Left kidney (tissue), 8 donors: Measurements from ENCODE around the gene PLEKHB1. TPM values are rescaled to one million over a fixed set of nuclear protein-coding genes. Genes with fewer than 3 reads are reported as not detected.
A peak's percentile ranks its signal among the peaks of the same experiment; 100 is the strongest.

Experiments used
- DNase-seq: peaks from one replicate; pipeline ENCODE4 v3.0.0-alpha.2; 2013
- long read RNA-seq, 8 donors: transcript quantifications; one replicate each; lab custom pipeline, GENCODE V29; 2026
- polyA plus RNA-seq: library from polyadenylated mRNA; unstranded; fragments of 120-200 nt; gene quantifications from one replicate; pipeline ENCODE4 v1.2.1, GENCODE V29; 2013; ENCODE audit not compliant: insufficient read length

Gene PLEKHB1, protein sequence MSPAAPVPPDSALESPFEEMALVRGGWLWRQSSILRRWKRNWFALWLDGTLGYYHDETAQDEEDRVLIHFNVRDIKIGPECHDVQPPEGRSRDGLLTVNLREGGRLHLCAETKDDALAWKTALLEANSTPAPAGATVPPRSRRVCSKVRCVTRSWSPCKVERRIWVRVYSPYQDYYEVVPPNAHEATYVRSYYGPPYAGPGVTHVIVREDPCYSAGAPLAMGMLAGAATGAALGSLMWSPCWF
- 9.0 TPM for polyA plus RNA-seq
- long read RNA-seq, donor 1, transcript PLEKHB1-201 (7 exons, 2,016 nt), result major isoform, 7 of 8 reads
- long read RNA-seq, donor 1, partial matches to known transcripts, result 0 of 8 reads
- long read RNA-seq, donor 1, other reads (novel, unspliced or antisense), result 0 of 8 reads
- long read RNA-seq, donor 2, partial matches to known transcripts, result 0 of 2 reads
- long read RNA-seq, donor 2, other reads (novel, unspliced or antisense), result 0 of 2 reads
- long read RNA-seq, donor 3, partial matches to known transcripts, result 0 of 1 reads
- long read RNA-seq, donor 3, other reads (novel, unspliced or antisense), result 0 of 1 reads
- long read RNA-seq, donor 4, result 0 reads
- long read RNA-seq, donor 5, partial matches to known transcripts, result 0 of 4 reads
- long read RNA-seq, donor 5, other reads (novel, unspliced or antisense), result 0 of 4 reads
- long read RNA-seq, donor 6, partial matches to known transcripts, result 0 of 2 reads
- long read RNA-seq, donor 6, other reads (novel, unspliced or antisense), result 0 of 2 reads
- long read RNA-seq, donor 7, transcript PLEKHB1-201 (7 exons, 2,016 nt), result major isoform, 5 of 39 reads
- long read RNA-seq, donor 7, partial matches to known transcripts, result 18 of 39 reads
- long read RNA-seq, donor 7, other reads (novel, unspliced or antisense), result 16 of 39 reads
- long read RNA-seq, donor 8, partial matches to known transcripts, result 0 of 2 reads
- long read RNA-seq, donor 8, other reads (novel, unspliced or antisense), result 0 of 2 reads

DNA sequence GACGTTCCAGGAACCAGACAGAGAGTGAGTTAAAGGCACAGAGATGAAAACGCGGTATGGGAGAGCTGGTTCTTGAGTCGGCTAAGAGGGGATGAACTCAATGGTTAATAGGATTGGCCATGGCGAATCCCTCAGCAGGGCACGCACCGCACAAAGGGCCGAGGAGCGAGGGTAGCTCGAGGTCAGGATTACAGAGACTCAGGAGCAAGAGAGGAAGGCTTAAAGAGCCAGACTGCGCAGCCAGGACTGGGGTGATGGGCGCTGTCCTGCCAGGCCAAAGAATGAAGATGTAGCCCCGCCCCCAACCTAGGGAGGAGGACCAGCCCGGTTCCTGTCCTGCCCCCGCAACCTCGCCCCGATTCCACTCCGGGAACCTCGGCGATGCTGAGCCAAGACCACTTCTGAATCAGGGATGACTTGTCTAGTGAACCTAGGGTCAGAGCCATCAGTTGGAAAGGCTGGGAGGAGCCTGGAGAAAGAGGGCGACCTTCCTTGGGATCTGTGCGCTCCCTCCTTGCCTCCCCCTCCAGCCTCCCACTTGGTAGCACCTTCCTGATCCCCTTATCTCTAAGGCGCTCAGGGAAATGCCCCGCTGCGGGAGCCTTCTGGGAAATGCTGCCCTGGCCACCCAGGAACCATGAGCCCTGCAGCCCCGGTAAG, at the start of gene PLEKHB1:
PLEKHB1 (plus strand) TSS at position 610 of the 660 bp plus-strand sequence; CDS start at position 638, 28 bp downstream.
- DNase-seq, result no peak

DNA sequence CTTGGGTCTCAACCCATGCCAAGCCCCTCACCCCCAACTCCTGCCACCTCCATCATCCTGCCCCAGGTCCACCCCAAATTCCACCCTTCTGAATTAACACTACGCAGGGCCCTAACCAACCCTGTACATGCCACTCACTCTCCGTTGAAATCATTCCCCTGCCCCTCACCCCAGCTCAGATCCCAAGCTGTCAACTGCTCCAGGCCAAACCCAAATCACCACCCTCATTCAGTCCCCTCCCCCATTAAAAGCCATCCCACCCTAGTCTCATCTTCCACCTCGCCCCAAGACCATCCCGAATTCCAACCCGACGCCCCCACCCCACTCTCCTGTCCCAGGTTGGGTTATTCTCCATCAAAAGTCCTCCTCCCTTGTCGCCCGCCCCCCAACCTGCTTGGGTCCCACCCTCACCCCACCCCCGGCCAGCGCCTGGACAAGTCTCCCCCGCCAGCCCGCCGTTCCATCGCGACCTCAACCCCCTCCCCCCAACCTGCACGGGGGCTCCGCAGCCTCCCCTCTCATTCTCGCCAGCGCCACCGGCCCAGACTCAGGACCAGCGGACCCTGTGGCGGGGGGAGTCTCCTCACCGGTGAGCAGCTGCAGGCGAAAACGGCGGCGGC, 48.9 kb upstream of the PLEKHB1 start:
- no peak for DNase-seq

DNA sequence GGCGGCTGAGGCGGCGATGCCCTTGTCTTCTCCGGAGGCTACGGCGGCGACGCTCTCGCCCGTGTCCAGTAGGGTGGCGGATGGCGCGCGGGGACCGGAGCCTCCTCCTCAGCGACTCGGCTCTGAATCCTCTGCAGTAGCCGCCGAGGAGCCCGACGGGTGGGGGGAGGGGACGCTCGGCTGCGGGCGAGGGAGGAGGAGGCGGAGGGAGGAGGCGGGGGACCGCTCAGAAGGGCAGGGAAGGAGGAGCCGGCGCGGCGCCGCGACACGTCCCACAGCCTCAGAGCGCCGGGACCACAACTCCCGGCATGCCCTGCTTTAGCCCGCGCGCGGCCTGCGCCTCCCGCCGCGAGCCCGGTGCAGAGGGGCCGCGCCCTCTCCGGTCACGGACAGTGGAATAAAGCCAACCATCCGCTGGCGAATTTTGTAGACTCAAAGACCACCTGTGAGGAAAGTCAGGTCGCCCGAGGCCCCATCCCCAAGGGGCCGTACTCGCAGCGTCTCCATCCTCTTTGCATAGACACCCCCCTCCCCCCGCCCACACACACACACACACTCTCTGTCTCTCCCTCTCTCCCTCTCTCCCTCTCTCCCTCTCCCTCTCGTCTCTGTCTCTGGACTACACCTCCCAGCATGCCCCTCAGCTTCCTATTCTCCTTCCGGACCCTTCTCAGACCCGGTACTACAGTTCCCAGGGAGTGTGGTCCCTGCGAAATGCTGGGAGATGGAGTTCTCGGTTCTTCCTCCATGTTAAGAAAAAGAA, 48.2 kb upstream of the PLEKHB1 start, which contains the start of gene FAM168A:
FAM168A (minus strand) TSS at position 157 of the 763 bp plus-strand sequence. CDS start 129,638 bp downstream, outside the sequence.
- peak; percentile 97 for DNase-seq

DNA sequence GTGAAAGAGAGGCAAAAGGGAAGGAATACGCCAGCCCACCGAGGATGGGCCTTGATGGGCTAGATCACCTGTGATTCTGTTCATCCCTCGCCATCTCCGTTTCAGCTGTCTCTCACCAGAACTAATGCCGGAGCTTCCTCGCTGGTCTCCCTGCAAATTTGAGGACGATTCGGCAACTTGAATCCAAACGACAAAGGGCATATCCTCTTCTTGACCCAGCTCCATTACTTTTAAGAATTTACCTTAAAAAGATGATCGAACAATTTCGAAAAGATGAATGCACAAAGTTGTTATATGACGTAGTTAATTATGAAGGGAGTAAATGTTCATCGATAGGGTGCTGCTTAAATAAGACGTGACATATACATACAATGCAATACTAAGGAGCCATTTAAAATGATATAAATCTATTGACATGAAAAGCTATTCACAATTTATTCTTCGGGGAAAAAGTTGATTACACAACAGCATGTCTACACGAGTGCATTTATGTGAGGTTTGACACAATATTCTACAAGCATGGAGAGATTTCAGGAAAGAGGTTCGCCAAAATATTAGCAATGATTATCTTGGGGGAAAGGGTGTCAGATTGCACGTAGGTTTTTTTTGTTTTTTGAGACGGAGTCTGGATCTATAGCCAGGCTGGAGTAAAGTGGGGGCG, 47.5 kb upstream of the PLEKHB1 start:
- DNase-seq, result no peak

DNA sequence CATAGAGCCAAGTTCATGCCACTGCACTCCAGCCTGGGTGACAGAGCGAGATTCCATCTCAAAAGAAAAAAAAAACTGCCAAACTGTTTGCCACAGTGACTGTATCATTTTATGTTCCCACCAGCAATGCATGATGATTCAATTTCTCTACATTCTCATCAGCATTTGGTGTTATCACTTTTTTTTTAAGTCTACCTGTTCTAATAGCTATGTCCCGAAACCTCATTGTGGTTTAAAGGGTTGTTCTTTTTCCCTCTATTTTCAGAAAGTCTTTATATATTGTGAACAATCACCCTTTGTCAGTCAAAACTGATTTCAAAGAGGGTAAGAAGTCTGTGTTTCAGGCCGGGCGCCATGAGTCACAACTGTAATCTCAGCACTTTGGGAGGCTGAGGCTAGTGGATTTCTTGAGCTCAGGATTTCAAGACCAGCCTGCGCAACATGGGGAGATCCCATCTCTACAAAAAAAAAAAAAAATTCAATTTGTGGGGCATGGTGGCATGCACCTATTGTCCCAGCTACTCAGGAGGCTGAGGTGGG, 33.7 kb upstream of the PLEKHB1 start:
- no peak for DNase-seq

DNA sequence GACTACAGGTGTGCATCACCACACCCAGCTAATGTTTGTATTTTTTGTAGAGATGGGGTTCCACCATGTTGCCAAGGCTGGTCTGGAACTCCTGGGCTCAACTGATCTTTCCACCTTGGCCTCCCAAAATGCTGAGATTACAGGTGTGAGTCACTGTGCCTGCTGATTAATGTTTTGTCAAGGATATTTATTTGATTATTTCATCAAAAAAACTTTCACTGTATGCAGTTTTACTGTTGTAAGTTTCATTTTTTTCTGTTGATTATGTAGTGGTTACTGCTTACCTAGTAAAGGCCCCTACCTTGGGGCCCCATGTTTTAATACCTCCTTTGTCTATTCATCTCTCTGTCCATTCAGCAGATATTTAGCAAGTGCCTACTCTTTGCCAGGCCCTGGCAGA, 31.8 kb upstream of the PLEKHB1 start:
- no peak for DNase-seq

DNA sequence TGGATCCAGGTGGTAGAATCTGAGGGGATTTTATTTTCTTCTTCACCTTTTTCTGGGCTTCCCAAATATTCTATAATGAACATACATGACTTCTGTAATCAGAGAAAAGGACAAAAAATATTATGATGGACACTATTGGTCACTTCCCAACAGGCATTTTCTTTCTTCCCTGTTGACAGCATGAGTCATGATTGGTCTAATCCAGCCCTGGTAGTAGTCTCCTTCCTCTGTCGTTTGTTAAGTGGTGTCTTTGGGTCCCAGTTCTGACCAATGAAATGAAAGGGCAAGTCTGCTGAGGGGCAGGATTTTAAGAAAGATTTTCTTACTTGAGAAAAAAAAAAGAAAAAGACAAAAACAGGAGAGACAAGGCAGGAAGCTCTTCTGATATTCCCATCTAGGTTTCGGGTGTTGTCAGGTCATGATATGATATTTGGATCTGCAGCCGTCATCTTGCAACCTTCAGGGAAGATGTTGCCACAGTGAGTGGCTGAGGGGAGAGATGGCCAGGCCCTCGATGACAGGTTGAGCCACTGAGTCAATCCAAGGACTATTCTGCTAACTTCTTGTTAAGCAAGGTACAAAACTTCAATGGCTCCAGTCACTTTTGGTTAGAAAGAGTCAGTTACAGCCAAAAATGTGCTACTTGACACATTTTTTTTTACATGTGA, 23.3 kb upstream of the PLEKHB1 start:
- DNase-seq, result no peak

DNA sequence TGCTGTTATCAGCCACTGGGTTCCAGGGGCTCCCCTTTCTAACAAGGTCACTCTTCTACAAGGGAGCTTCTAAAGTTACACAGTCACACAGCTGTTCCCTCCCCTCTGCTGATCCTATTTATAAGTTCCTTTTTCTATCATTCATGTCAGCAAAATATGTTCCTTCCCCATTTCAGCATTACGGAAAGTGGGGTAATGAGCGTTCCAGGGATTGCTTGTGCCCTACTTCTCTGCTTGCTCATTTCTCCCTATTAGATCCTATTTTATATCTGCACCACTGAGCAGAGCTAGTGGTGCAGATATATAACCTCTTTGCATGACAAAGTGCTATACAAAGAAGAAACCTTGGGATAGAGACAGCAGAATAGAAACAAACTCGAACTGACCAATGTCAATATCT, 22.7 kb upstream of the PLEKHB1 start:
- no peak for DNase-seq

DNA sequence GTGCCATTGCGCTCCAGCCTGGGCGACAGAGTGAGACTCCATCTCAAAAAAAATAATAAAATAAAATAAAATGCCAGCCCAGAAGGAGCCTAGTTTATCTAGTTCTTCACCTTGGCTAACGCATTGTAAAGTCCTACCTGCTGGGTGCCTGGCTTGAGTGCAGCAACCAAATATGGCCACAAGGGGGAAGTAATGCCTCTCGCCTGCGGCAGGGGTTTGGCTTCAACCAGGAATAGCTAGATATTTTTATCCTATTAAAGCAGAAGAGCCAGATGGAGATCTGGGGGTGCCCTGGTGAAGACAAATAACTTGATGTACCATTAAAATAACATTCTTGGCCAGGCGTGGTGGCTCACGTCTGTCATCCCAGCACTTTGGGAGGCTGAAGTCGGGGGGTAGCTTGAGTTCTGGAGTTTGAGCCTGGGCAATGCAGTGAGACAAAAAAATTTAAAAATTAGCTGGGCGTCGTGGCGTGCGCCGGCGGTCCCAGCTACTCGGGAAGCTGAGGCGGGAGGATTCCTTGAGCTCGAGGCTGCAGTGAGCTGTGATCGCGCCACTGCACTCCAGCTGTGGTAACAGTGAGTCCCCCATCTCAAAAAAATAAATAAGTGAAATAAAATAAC, 20.6 kb upstream of the PLEKHB1 start:
- peak; percentile 65 for DNase-seq

DNA sequence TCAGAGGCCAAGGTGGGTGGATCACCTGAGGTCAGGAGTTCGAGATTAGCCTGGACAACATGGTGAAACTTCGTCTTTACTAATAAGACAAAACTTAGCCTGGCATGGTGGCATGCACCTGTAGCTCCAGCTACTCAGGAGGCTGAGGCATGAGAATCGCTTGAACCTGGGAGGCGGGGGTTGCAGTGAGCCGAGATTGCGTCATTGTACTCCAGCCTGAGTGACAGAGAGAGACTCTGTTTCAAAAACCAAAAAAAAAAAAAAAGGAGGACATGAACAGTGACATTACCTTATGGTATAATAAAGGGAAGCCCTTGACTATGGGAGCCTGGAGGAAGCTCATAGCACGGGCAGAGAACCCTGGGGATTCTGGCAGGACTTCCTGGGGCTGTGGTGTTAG, 16.5 kb upstream of the PLEKHB1 start:
- DNase-seq, result no peak

DNA sequence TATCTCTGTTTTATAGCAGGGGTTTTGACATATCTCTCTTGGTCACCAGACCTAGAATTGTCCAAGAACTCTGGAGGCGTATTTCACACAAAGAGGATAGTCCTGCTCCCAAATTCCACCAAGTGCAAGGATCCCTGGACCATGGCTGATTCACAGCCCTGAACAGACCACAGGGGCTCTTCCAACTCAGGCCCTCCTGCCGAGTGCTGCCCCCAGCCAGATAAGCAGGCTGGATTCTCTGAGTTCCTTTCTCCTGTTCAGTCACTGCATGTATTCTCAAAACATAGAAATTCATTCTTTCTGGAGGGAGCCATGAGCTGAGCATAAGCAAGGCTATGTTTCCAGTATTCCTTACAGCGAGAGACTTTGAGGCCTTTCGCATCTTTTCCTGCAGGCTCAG, 13.4 kb upstream of the PLEKHB1 start:
- no peak for DNase-seq

DNA sequence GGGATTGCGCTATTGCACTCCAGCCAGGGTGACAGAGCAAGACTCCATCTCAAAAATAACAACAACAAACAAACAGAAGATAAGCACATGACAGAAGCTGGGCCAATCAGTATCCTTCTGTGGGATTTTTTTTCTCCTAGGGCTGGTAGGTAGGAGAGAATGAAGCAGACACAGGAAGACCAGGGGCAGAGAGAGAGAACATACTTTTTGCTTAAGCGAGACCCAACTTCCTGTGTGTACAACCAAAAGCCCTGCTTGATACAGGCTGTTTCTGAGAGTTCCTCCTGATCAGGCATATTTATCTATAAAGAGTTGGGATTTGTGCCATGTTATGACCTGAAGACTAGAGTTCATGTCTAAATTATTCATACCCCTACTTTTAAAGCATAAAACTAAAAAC, 12.4 kb upstream of the PLEKHB1 start:
- no peak for DNase-seq

DNA sequence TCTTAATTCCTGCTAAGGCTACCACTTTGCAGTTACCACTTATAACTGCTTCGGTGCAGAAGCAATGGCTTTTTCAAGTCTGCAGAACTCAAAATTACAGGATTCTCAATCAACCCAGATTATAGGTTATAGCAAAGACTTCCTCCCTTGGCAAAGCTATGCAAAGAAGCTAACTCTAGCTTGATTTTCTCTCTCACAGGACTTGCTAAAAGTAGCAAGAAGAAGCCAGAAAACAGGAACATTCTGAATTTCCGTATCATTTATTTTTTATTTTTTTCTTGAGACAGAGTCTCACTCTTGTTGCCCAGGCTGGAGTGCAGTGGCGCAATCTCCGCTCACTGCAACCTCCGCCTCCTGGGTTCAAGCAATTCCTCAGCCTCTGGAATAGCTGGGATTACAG, 10.7 kb upstream of the PLEKHB1 start:
- DNase-seq, result no peak

DNA sequence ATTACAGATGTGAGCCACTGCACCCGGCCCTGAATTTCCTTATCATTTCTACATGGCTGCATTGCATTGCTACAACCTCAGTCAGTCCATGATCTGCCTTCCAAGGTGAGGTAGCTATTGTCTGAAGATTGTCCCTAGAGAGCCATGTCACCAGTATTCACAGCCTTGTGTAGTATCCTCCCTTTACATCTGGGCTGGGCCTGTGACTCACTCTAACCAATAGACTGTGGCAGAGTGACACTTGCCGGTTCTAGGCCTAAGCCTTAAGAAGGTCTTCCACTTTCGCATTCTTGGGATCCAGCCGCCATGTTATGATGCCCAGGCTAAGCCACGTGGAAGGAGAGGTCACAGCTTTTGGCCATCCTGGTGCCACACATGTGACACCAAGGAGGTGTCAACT, 10.1 kb upstream of the PLEKHB1 start:
- DNase-seq, result no peak

DNA sequence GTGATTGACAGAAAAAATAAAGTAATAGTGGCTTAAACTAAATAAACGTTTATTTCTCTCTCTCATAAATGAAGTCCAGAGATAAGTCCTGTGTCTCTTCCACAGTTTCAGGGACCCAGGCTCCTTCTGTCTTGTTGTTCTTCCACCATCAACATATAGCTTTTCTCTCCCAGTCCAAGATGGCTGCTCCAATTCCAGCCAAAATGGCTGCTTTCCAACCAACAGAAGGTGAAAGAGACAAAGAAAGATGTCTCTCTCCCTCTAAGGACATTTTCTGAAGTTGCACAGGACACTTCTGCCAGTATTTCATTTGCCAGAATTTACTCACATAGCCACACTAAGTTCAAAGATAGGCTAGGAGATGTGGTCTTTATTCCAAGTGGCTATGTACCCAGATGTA, 9.4 kb upstream of the PLEKHB1 start:
- DNase-seq, result no peak

DNA sequence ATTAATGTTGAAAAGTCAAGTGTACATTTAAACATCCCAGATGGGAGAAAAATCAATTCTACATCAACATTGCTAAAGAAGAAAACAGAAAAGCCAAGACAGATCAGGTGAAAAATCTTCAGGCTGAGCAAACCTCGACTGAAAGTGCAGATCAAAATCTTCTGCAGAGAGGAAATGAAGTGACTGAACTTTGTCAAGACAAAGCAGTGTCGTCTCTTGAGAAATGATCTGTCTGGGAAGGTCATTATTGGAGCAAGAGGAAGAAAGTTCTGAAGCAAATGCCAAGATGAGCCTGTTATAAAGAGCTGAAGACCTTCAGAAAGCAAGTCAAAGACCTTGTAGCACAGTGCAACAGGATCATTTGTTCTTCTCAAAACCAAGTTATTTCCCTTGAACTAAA, 5.8 kb upstream of the PLEKHB1 start:
- DNase-seq, result no peak

DNA sequence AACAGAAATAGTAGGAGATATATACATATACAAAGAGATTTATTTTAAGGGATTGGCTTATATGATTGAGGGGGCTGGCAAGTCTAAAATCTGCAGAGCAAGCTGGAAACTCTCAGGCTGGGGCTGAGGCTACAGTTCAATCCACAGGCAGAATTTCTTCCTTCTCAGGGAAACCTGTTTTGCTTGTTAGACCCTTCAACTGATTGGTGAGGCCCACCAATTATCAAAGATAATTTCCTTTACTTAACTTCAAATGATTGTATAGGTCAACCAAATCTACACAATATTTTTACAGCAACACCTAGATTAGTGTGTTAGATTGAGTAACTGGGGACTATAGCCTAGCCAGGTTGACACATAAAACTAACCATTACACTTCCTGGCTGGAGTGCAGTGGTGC, 4.7 kb upstream of the PLEKHB1 start:
- no peak for DNase-seq

DNA sequence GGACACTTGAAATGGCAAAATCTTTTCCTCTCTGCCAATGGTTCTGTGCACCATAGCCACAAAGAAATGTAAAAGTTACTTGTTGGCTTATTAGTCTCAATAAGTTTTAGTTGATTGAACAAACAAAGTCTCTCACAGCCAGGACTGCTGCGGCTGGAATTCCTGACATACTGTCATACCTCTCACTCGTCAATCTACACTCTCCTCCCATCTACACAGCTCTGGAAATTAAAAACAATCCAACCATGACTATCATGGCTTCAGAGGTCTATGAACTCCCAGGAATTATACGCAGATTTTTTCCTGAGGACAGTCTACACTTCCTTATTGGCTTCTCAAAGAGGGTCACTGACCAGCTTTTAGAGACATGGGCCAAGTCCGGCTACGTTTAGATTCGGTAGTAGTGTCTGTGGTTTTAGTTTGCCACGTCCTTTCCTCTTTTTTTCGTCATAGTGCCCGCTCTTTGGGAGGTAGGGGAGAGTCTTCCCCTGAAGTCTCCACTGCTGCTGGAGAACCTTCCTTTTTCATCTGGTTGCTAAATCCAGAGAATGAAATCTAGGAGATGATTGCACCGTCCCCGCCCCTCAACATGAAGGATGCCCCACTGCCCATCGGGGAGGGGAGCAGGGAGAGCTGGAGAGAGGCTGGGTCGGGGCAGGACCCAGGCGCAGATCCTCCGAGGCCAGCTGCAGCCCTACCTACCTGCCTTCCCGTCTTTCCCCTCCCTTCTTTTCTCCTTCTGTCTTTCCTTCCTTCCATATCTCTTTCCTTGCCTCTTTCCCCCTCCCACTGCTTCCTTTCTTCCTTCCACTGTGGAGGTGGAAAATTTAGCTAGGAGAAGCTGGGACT, 1.0 kb upstream of the PLEKHB1 start:
- no peak for DNase-seq
